HG02840 (cell line): ENCODE data around the gene NUPR1.
"Not testable (repeated sequence)": the region's sequence is repeated elsewhere in the genome, so short reads cannot be mapped to it uniquely, and the experiment has no call there.

Experiments
- ATAC-seq: cut with Tn5 transposase; IDR thresholded peaks from one replicate; pipeline ENCODE4 v1.9.1; 2021; ENCODE audit warnings: mild to moderate bottlenecking, moderate library complexity, moderate number of reproducible peaks; ENCODE audit not compliant: unreplicated experiment, low FRiP score

Gene NUPR1, protein sequence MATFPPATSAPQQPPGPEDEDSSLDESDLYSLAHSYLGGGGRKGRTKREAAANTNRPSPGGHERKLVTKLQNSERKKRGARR

GRCh38 chr16:28538733-28539596 lies at the start of gene NUPR1:
Gene NUPR1, minus strand, starts transcription at chr16:28538974. Its CDS starts 67 bp downstream, at chr16:28538907.
- no peak for ATAC-seq

DNA sequence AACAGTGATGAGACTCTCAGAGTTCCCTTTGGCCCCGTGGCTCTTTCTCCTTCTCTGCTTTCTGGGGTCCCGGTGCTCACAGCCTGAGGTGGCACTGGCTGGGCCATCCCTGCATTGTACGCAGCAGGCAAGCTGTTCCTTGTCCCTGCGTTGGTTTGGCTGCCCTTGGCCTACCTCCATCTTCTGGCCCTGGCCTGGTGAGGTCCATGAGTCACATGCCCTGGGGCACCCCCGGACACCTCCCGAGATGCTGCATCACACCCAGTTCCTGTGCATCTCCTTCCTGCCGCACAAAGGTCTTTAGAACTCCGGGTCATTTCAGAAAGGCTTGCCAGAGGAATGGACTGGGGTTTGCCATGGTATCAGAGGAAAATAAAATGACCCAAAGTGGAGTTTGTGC lies 48.6 kb upstream of the NUPR1 start:
- no peak for ATAC-seq

DNA sequence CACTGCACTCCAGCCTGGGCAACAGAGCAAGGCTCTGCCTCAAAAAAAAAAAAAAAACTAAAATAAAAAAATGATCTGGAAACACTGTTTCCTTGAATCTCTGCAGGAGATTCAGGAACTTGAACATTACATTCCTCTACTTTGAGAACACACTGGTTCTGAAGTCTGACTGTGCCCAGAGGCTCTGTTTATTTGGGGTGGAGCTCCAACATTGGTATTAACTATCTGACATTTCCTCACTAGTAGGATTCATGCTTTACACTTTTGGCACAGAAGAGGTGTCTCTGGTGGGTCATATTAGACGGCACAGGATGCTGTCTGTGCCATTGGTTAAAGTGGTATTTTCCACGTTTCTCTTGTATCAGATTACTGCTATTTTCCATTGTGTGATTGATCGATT lies 47.7 kb upstream of the NUPR1 start:
- no peak for ATAC-seq

GRCh38 chr16:28585674-28586073 lies 46.9 kb upstream of the NUPR1 start:
- no peak for ATAC-seq

- ATAC-seq, result no peak
These were observed 42.0 kb upstream of the NUPR1 start for GRCh38 chr16:28580726-28581315.

GRCh38 chr16:28575446-28576109 lies 36.8 kb upstream of the NUPR1 start:
- no peak for ATAC-seq

DNA sequence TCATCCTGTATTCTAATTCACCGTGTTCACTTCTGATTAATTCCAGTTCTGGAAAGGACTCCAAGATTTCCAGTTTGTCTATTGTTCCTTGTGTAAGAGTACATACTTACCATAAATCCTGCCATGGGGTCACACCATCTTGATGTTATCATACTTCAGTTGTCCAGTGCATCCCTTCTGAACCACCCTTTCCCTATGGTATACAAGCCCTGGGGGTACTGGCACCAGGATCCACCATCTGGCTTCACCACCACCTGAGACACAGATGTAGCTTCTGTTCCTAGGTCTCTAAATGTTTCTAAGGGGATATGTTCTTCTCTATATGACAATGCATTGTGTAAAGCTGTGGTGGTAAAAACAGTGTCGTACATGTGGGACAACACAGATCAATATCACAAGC lies 36.2 kb upstream of the NUPR1 start:
- ATAC-seq, result no peak

DNA sequence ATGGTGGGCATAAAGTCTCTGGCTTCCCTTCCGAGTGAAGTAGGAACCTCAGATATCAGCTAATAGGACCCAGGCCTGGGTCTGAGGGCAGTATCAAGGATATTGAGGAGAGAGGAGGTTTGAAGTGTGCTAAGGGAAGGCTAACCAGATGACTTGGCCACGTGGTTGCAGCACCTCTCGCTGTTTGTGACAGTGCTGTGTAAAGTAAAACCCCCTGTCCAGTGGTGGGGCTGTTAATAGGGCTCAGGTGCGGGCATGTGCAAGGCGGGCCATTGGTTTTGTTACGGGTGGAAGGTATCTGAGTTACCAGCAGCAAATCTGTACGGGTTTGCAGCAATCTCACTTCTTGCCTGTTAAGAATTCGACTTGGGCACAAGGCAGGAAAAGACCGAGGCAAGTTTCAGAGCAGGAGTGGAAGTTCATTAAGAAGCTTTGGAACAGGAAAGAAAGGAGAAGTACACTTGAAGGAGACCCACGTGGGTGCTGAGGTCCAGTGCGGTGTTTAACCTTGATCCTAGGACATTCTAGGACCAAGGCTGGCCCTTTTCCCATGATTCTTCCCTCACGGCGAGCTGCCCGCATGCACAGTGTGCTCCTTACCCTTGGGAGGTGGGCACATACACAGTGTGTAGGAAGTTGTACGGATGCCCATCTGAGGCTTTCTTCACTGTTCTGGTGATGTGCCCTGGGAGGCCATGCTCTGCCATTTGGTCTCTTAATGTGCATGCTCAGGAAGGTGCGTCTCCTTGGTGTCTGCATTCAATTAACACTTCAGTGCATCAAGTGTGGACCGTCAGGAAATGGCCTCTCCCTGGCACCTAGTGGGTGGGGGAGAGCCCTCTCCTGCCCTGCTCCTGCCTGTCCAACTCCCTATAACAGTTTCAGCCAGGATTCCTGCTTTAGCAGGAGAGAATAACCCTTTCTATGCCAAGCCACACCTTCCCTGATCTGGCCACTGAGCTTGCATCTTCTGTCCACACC lies 35.3 kb upstream of the NUPR1 start:
- no peak for ATAC-seq

DNA sequence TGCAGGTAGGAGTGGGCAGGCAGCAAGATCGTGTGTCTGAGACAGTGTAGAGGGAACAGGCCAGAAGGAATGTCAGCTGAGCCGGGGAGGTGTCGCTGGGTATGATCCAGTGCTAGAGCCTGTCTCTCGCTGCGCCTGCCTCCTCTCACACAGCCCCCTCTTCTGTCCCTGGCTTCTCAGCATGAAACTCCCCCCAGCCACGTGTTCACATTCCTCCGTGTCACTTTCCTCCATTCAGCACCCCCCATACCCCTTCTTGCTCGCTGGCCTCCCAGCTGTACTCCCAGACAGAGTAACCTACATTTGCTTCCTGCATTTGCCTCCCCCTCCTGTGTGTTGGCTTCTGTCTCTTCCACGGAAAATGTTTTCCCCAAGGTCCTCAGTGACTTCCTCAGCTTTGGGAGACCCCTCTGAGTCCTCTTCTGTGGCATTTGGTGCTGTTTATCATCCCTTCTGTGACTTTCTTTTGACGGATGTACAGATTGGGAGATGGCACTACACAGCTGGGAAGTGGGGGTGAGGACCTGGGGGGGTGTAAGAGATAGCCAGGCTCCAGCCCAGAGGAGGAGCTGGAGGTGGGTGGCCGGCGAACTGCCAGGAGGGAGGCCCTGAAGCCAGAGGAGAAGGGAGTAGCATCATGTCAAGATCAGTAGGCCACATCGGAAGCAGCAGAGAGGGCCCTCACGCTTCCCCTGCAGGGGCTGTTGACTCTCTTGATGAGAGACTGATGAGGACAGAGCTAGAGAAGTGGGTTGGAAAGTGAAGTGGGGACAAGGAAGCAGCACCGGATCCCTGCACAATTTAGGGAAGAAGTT lies 34.1 kb upstream of the NUPR1 start:
- ATAC-seq, result no peak

DNA sequence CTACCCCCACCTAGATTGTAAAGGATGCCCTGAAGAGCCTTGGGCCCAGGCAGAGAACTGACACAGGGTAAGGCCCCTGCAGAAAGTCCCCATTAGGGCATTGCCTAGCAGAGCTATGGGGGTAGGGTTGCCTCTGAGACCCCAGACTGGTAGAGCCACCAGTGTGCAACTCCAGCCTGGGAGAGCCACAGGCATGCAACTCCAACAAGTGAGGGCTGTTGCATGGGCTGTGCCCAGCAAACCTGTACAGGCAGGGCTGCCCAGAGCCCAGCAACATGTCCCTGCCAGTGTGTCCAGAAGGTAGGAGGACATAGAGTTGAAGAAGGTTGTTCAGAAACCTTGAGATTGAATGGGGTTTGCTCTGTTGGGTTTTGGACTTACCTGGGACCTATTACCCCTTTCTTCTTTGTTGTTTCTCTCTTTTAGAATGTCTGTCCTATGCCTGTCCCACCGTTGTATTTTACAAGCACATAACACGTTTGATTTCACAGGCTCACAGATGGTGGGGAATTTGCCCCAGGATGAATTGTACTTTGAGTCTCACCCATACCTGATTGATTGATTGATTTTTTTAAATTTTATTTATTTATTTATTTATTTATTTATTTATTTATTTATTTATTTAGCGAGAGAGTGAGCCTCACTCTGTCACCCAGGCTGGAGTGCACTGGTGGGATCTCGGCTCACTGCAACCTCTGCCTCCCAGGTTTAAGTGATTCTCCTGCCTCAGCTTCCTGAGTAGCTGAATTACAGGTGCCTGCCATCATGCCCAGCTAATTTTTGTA lies 31.4 kb upstream of the NUPR1 start:
- ATAC-seq, result no peak

- ATAC-seq, result no peak
These were observed 30.2 kb upstream of the NUPR1 start for GRCh38 chr16:28569021-28569420.

GRCh38 chr16:28567292-28567691 lies 28.5 kb upstream of the NUPR1 start:
- no peak for ATAC-seq

DNA sequence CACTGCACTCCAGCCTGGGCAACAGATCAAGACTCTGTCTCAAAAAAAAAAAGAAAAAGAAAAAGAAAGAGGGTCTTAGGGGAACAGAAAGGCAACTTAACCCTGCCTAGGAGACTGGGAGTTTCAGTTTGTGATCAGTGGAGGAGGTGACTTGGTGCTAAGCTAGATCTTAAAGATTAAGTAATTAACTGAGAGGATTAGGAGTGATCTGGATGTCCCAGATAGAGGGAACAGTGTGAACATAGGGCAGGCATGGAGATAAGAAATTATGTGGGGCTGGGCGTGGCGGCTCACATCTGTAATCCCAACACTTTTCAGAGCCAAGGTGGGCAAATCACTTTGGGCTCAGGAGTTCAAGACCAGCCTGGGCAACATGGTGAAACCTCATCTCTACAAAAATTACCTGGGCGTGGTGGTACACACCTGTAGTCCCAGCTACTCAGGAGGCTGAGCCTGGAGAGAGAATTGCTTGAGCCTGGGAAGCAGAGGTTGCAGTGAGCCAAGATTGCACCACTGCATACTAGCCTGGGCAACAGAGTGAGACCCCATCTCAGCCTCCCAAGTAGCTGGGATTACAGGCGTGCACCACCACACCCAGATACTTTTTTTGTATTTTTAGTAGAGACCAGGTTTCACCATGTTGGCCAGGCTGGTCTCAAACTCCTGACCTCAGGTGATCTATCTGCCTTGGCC lies 27.6 kb upstream of the NUPR1 start:
- ATAC-seq, result not testable (repeated sequence)

GRCh38 chr16:28563218-28563617 lies 24.4 kb upstream of the NUPR1 start:
- no peak for ATAC-seq

DNA sequence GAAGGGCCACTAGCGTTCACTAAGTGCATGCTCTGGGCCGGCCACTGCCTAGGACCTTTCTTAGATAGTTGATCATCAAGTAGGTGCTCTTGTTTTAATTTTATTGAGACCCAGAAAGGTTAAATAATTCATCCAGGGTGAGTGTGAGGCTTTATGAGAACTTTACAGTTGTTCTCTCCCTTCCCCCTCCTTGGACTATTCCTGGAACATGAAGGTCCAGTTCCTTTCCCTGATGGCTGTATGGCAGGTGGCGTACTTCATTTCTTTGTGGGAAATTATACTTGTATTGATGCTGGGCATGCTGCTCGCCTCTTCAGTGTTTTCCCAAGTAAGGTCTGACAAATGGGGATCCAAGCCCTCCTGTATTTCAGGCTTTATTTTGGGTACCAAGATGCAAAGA lies 23.4 kb upstream of the NUPR1 start:
- ATAC-seq, result no peak

DNA sequence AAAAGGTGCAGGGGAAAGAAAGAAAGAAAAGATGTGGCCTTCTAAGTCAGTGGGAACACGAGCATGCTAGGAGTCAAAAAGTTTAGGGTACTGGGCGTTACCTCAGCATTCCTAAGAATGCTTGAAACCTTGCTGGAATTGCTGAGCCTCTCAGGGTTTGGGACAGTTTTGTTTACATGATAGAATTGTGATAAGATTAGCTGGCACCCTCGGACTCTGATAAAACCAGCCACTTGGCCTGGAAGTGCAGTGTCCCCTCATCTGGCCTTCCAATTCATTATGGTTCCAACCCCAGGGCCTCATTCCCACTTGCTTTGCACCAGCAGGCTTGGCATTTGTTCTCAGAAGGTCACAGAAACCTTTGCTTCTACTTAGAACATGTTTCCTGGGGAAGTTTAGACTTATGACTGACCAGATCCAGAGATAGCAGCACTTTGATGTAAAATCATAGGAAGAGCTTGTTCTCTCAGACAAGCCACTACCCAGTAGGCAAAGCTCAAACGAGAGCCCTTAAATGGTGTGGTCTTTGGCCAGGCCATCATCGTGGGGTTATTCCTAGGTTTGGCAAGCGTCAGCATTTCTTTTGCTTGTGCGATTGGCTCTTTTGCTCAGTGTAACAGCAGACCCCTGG lies 22.9 kb upstream of the NUPR1 start:
- ATAC-seq, result no peak

DNA sequence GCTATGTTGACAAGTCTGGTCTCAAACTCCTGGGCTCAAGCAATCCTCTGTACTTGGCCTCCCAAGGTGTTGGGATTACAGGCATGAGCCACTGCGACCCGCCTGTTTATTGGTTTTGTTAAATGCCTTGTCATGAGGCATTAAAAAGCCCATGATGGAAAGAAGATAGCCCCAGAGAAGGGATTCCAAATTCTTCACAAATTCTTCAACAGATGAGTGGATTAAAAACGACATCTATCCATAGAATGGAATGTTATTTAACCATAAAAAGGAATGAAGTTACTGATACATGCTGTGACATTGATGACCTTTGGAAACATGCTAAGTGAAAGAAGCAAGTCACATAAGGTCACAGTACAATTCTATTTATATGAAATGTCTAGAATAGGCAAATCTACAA lies 19.7 kb upstream of the NUPR1 start:
- ATAC-seq, result no peak

DNA sequence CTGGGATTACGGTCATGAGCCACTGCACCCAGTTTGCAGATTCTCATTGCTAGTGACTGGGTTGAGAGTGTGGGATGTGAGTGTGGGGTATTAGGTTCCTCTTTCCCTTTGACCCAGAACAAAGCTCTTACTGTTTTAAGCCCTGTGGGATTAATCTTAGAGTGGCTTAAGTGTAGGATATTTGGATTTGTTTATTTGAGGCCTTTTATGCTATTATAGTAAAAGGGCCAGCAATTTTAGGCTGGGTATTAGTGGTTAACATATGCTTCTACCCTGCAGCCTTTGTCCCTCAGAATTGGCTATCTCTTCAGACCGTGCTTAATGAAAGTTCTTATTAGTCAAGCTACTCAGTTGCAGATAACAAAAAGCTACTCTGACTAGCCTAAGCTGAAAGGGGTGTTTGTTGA lies 18.1 kb upstream of the NUPR1 start:
- ATAC-seq, result no peak
